ENCODE results near the gene DDO. TPM values are rescaled to one million over a fixed set of nuclear protein-coding genes. Genes with fewer than 3 reads are reported as not detected.

DDO gene
- total and polyA plus RNA-seq, 2 experiments from 2014 or later: 0.27 to 0.56 TPM

GRCh38 chr6:110378552-110378951 lies 36.8 kb downstream of the DDO start:
- Histone ChIP-seq H3K4me1 (ENCODE audit: low read depth) (no peaks in the 10 kb centered on the region), H3K9me3 (ENCODE audit: low read depth) (no peaks in the 10 kb centered on the region), H3K4me3 (no peak overlapping the region), H3K27me3 (no peaks in the 10 kb centered on the region), H3K36me3 (no peaks in the 10 kb centered on the region), H3K27ac (no peak overlapping the region)
- no peak for TF ChIP-seq CTCF (IDR thresholded peaks at IDR 0.05; ENCODE audit: low read depth, low read length)
- no peak for DNase-seq (ENCODE audit: low read depth in 1 of 2, low spot score in 1 of 2)

GRCh38 chr6:110369066-110369465 lies 46.3 kb downstream of the DDO start:
- Histone ChIP-seq H3K27me3 (no peaks in the 10 kb centered on the region), H3K9me3 (ENCODE audit: low read depth) (no peaks in the 10 kb centered on the region), H3K4me1 (ENCODE audit: low read depth) (peaks cover 13% of the 10 kb centered on the region), H3K36me3 (no peaks in the 10 kb centered on the region), H3K27ac (no peak overlapping the region), H3K4me3 (no peak overlapping the region)
- DNase-seq (ENCODE audit: low read depth in 1 of 2, low spot score in 1 of 2): no peak
- no peak for TF ChIP-seq CTCF (IDR thresholded peaks at IDR 0.05; ENCODE audit: low read depth, low read length)

GRCh38 chr6:110368284-110368683 lies 47.1 kb downstream of the DDO start:
- Histone ChIP-seq H3K9me3 (ENCODE audit: low read depth) (no peaks in the 10 kb centered on the region), H3K4me3 (no peak overlapping the region), H3K36me3 (no peaks in the 10 kb centered on the region), H3K27me3 (no peaks in the 10 kb centered on the region), H3K4me1 (ENCODE audit: low read depth) (peaks cover 13% of the 10 kb centered on the region), H3K27ac (no peak overlapping the region)
- DNase-seq (ENCODE audit: low read depth in 1 of 2, low spot score in 1 of 2): no peak
- TF ChIP-seq CTCF (IDR thresholded peaks at IDR 0.05; ENCODE audit: low read depth, low read length): no peak

GRCh38 chr6:110367825-110368224 lies 47.5 kb downstream of the DDO start:
- Histone ChIP-seq H3K36me3 (no peaks in the 10 kb centered on the region), H3K27ac (no peak overlapping the region), H3K4me1 (ENCODE audit: low read depth) (peaks cover 13% of the 10 kb centered on the region)

GRCh38 chr6:110366975-110367374 lies 48.4 kb downstream of the DDO start:
- peak overlapping the region; percentile 4 for H3K27ac ChIP-seq
- peaks cover 13% of the 10 kb centered on the region for H3K4me1 ChIP-seq (ENCODE audit: low read depth)
- H3K36me3 ChIP-seq: no peaks in the 10 kb centered on the region
- H3K27me3 ChIP-seq: no peaks in the 10 kb centered on the region
- H3K9me3 ChIP-seq (ENCODE audit: low read depth): no peaks in the 10 kb centered on the region
- no peak overlapping the region for H3K4me3 ChIP-seq
- no peak for TF ChIP-seq CTCF (IDR thresholded peaks at IDR 0.05; ENCODE audit: low read depth, low read length)
- DNase-seq (ENCODE audit: low read depth in 1 of 2, low spot score in 1 of 2): no peak

More at GRCh38 chr6:110367825-110368224, 47.5 kb downstream of the DDO start:
- DNase-seq (ENCODE audit: low read depth in 1 of 2, low spot score in 1 of 2): no peak
- no peaks in the 10 kb centered on the region for H3K9me3 ChIP-seq (ENCODE audit: low read depth)
- H3K27me3 ChIP-seq: no peaks in the 10 kb centered on the region
- no peak overlapping the region for H3K4me3 ChIP-seq
- no peak for TF ChIP-seq CTCF (IDR thresholded peaks at IDR 0.05; ENCODE audit: low read depth, low read length)

- Histone ChIP-seq H3K9me3 (ENCODE audit: low read depth) (no peaks in the 10 kb centered on the region), H3K4me3 (no peak overlapping the region), H3K27me3 (no peaks in the 10 kb centered on the region), H3K27ac (peak overlapping the region; percentile 4), H3K4me1 (ENCODE audit: low read depth) (peaks cover 13% of the 10 kb centered on the region), H3K36me3 (no peaks in the 10 kb centered on the region)
- no peak for DNase-seq (ENCODE audit: low read depth in 1 of 2, low spot score in 1 of 2)
- no peak for TF ChIP-seq CTCF (IDR thresholded peaks at IDR 0.05; ENCODE audit: low read depth, low read length)
Measured at GRCh38 chr6:110366256-110366655, 49.1 kb downstream of the DDO start.
